ENCODE measurements around the gene RNF208. TPM values are rescaled to one million over a fixed set of nuclear protein-coding genes. Genes with fewer than 3 reads are reported as not detected.

Gene RNF208
- total RNA-seq, 1 donor: 0.45 TPM

DNA sequence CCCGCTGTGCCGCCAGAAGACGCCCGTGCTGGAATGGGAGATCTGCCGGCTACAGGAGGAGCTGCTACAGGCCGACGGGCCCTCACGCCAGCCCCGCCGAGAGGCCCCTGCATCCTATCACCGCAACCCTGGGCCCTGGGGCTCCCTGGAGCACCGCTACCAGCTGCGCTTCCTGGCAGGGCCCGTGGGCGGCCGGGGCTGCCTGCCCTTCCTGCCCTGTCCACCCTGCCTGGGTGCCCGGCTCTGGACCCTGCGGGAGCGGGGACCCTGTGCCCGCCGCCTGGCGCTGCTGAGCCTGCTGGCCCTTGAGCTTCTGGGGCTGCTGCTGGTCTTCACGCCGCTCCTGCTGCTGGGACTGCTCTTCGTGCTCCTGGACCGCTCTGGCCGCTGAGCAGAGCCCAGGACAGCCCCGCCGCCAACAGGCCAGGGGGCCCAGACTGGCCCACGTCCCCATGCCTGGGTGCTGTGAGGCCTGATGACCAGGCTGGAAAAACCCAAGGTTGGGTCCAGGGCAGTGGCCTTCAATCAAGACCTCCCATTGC is 3.8 kb downstream of the RNF208 start:
- DNase-seq (ENCODE audit: low read depth): no peak
- H3K4me3 ChIP-seq (ENCODE audit: low read depth, low read length): no peak overlapping the region
- TF ChIP-seq, protein P1, sequence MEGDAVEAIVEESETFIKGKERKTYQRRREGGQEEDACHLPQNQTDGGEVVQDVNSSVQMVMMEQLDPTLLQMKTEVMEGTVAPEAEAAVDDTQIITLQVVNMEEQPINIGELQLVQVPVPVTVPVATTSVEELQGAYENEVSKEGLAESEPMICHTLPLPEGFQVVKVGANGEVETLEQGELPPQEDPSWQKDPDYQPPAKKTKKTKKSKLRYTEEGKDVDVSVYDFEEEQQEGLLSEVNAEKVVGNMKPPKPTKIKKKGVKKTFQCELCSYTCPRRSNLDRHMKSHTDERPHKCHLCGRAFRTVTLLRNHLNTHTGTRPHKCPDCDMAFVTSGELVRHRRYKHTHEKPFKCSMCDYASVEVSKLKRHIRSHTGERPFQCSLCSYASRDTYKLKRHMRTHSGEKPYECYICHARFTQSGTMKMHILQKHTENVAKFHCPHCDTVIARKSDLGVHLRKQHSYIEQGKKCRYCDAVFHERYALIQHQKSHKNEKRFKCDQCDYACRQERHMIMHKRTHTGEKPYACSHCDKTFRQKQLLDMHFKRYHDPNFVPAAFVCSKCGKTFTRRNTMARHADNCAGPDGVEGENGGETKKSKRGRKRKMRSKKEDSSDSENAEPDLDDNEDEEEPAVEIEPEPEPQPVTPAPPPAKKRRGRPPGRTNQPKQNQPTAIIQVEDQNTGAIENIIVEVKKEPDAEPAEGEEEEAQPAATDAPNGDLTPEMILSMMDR (IDR thresholded peaks at IDR 0.05; ENCODE audit: insufficient read depth, low read length): no peak

DNA sequence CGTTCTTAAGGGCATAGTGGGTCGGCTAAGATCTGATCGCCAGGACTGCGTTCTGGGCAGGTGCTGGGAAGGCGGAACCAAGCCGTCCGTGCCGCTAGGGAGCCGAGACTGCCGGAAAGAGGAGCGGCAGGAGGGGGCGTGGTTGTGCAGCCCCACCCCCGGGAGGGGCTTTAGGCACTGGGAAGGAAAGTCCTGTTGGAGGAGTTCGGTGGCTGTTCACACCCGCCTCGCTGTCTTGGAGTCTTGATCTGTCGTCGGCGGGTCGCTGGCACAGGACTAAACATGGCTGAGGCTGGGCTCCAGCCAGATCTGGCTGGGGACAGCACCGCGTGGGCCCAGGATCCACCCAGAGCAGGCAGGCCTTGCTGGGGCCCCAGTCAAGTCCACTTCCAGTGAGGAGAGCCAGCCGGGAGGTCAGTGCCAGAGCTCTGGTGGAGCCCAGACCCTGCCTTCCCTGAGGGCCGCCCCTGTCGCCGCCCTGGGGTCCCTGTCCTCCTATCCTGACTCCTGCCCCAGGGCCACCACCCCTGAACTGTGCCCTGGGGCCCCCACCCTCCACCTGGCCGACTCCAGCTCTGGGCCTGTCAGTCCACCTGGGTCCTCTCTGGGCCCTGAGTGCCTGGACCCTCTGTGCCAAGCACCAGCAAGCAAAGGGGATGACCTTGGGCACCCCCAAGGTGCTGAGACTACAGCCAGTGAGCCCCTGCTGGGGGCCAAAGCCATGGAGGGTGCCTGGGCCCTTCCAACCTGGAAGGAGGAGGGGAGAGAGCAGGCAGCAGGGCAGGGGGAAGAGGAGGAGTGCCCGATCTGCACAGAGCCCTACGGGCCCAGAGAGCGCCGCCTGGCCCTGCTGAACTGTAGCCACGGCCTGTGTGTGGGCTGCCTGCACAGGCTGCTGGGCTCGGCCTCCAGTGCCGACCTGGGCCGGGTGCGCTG is 4.5 kb downstream of the RNF208 start:
- peak overlapping the region; percentile 28 for H3K4me3 ChIP-seq (ENCODE audit: low read depth, low read length)
- DNase-seq (ENCODE audit: low read depth): peak; percentile 24

DNA sequence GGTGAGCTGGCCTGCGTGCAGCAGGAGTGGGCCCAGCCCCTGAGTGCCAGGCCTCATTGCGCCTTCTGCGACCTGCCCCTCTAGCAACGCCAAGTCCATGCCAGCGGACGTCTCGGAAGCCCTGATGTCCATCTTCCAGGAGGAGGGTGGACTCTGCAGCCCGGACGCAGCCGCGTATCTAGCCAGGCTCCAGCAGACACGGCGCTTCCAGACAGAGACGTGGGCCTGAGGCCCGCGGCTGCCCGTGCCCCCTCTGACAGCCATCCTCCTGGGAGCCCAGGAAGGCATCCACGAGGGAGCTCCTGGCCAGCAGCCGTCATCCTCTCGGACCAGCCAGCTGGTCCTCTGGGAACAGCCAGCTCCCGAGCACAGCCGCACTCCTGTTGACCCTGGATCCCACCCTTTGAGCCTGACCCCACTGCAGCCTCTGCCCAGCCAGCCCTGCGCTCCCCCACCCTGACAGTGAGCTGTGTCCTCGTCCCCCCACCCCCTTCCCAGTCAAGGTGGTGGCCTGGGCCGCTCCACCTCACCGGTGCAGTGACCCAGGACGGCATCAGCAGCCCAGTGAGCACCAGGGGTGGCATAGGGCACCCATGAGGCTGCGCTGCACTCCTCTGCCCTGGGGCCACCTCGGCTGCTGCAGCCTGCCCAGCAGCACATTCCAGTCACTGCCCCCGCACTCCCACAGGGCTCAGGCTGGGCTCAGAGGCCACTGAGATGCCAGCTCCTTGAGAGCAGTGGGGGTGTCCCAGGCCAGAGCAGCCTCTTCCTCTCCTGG is 5.7 kb downstream of the RNF208 start:
- TF ChIP-seq, protein P1 (IDR thresholded peaks at IDR 0.05; ENCODE audit: insufficient read depth, low read length): no peak
- H3K4me3 ChIP-seq (ENCODE audit: low read depth, low read length): no peak overlapping the region
- DNase-seq (ENCODE audit: low read depth): no peak

More for the DNA sequence above, 4.5 kb downstream of the RNF208 start:
- TF ChIP-seq, protein P1 (IDR thresholded peaks at IDR 0.05; ENCODE audit: insufficient read depth, low read length): no peak

DNA sequence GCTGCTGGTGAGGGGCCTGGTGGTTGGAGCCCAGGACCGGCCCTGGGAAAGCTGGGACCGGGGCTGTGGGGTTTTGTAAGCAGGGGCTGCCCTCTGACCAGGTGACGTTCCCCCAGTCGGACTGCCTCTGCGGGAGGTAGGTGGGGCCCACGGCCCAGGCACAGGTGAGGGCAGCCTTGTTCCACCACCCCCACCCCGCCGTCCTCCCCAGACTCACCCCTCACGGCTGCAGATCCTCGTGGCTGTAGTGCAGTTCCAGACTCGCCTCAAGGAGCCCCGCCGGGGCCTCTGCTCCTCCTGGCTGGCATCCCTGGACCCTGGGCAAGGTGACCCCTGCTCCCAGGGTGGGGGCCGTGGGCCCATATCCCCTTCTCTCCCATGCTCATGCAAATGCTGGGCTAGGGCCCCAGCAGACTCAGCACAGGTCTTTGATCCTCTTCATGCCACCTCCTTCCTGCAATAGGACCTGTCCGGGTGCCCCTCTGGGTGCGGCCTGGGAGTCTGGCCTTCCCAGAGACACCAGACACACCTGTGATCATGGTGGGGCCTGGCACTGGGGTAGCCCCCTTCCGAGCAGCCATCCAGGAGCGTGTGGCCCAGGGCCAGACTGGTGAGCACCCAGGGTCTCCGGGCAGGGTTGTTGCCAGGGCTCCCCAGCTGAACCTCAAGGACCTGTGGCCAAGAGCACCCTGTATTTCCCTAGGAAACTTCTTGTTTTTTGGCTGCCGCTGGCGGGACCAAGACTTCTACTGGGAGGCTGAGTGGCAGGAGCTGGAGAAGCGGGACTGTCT is 6.6 kb downstream of the RNF208 start:
- TF ChIP-seq, protein P1 (IDR thresholded peaks at IDR 0.05; ENCODE audit: insufficient read depth, low read length): no peak
- DNase-seq (ENCODE audit: low read depth): no peak
- H3K4me3 ChIP-seq (ENCODE audit: low read depth, low read length): no peak overlapping the region

DNA sequence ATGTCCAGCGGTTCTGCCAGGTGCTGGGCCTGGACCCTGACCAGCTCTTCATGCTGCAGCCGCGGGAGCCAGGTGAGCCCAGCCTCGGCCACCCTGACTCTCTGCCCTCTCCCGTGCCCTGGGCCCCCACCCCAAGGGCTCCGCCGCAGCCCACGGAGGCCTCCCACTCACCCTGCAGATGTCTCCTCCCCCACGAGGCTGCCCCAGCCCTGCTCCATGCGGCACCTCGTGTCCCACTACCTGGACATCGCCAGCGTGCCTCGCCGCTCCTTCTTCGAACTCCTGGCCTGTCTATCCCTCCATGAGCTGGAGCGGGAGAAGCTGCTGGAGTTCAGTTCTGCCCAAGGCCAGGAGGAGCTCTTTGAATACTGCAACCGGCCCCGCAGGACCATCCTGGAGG is 7.4 kb downstream of the RNF208 start:
- no peak overlapping the region for H3K4me3 ChIP-seq (ENCODE audit: low read depth, low read length)
- DNase-seq (ENCODE audit: low read depth): no peak
- TF ChIP-seq, protein P1 (IDR thresholded peaks at IDR 0.05; ENCODE audit: insufficient read depth, low read length): no peak
